ENCODE data around the gene TMEM37. TPM values are rescaled to one million over a fixed set of nuclear protein-coding genes. Genes with fewer than 3 reads are reported as not detected.

The TMEM37 gene
- total RNA-seq, 1 donor from 2014 or later = 2.1 TPM

GRCh38 chr2:119483896-119484718, 52.5 kb downstream of the TMEM37 start:
- peaks cover 72 to 76% (median 73%) of the 10 kb centered on the region in 3 donors for H3K4me1 ChIP-seq (ENCODE audit: control insufficient read depth in 3 of 3, insufficient read depth in 3 of 3, low read length in 3 of 3)
- peak overlapping the region; percentile 82 for H3K27ac ChIP-seq (ENCODE audit: low read depth, low read length)
- no peaks in the 10 kb centered on the region for H3K36me3 ChIP-seq (ENCODE audit: control insufficient read depth in 3 of 3, insufficient read depth in 3 of 3, low read length in 3 of 3)
- H3K9ac ChIP-seq (ENCODE audit: low read depth in 1 of 3, low read length in 3 of 3) = peak overlapping the region in 2 of 3 donors; percentile 32 to 54
- peak overlapping the region in 1 of 3 donors; percentile 13 for H3K4me3 ChIP-seq (ENCODE audit: low read length in 3 of 3)
- no peaks in the 10 kb centered on the region for H3K9me3 ChIP-seq (ENCODE audit: control insufficient read depth in 3 of 3, low read length in 3 of 3)
- H3K27me3 ChIP-seq (ENCODE audit: control insufficient read depth in 3 of 3, insufficient read depth in 3 of 3, low read length in 3 of 3) = no peaks in the 10 kb centered on the region

- no peaks in the 10 kb centered on the region for H3K9me3 ChIP-seq (ENCODE audit: control insufficient read depth in 3 of 3, low read length in 3 of 3)
- no peaks in the 10 kb centered on the region for H3K36me3 ChIP-seq (ENCODE audit: control insufficient read depth in 3 of 3, insufficient read depth in 3 of 3, low read length in 3 of 3)
- H3K9ac ChIP-seq (ENCODE audit: low read depth in 1 of 3, low read length in 3 of 3) = peak overlapping the region; percentile 50 to 70 (median 65)
- no peaks in the 10 kb centered on the region for H3K27me3 ChIP-seq (ENCODE audit: control insufficient read depth in 3 of 3, insufficient read depth in 3 of 3, low read length in 3 of 3)
- H3K4me1 ChIP-seq (ENCODE audit: control insufficient read depth in 3 of 3, insufficient read depth in 3 of 3, low read length in 3 of 3) = peaks cover 72 to 80% (median 80%) of the 10 kb centered on the region in 3 donors
- H3K4me3 ChIP-seq (ENCODE audit: low read length in 3 of 3) = peak overlapping the region in 2 of 3 donors; percentile 27 to 49
- peak overlapping the region; percentile 82 for H3K27ac ChIP-seq (ENCODE audit: low read depth, low read length)
Observed at GRCh38 chr2:119484834-119485233, 53.2 kb downstream of the TMEM37 start.

- Histone ChIP-seq H3K4me1 (ENCODE audit: control insufficient read depth in 3 of 3, insufficient read depth in 3 of 3, low read length in 3 of 3) (peaks cover 72 to 83% (median 81%) of the 10 kb centered on the region in 3 donors), H3K27me3 (ENCODE audit: control insufficient read depth in 3 of 3, insufficient read depth in 3 of 3, low read length in 3 of 3) (no peaks in the 10 kb centered on the region), H3K27ac (ENCODE audit: low read depth, low read length) (peak overlapping the region; percentile 82), H3K9me3 (ENCODE audit: control insufficient read depth in 3 of 3, low read length in 3 of 3) (no peaks in the 10 kb centered on the region), H3K36me3 (ENCODE audit: control insufficient read depth in 3 of 3, insufficient read depth in 3 of 3, low read length in 3 of 3) (no peaks in the 10 kb centered on the region), H3K9ac (ENCODE audit: low read depth in 1 of 3, low read length in 3 of 3) (peak overlapping the region; percentile 50 to 70 (median 65)), H3K4me3 (ENCODE audit: low read length in 3 of 3) (peak overlapping the region in 2 of 3 donors; percentile 35 to 49)
Observed at GRCh38 chr2:119485336-119486110, 53.9 kb downstream of the TMEM37 start.

- H3K4me1 ChIP-seq (ENCODE audit: control insufficient read depth in 3 of 3, insufficient read depth in 3 of 3, low read length in 3 of 3) = peaks cover 69 to 84% (median 83%) of the 10 kb centered on the region in 3 donors
- H3K27ac ChIP-seq (ENCODE audit: low read depth, low read length) = peak overlapping the region; percentile 82
- no peaks in the 10 kb centered on the region for H3K27me3 ChIP-seq (ENCODE audit: control insufficient read depth in 3 of 3, insufficient read depth in 3 of 3, low read length in 3 of 3)
- no peaks in the 10 kb centered on the region for H3K36me3 ChIP-seq (ENCODE audit: control insufficient read depth in 3 of 3, insufficient read depth in 3 of 3, low read length in 3 of 3)
- no peak overlapping the region for H3K4me3 ChIP-seq (ENCODE audit: low read length in 3 of 3)
- peak overlapping the region in 1 of 3 donors; percentile 34 for H3K9ac ChIP-seq (ENCODE audit: low read depth in 1 of 3, low read length in 3 of 3)
- H3K9me3 ChIP-seq (ENCODE audit: control insufficient read depth in 3 of 3, low read length in 3 of 3) = no peaks in the 10 kb centered on the region
Observed at GRCh38 chr2:119486196-119486827, 54.7 kb downstream of the TMEM37 start.

GRCh38 chr2:119486886-119487285, 55.2 kb downstream of the TMEM37 start:
- Histone ChIP-seq H3K9me3 (ENCODE audit: control insufficient read depth in 3 of 3, low read length in 3 of 3) (no peaks in the 10 kb centered on the region), H3K27me3 (ENCODE audit: control insufficient read depth in 3 of 3, insufficient read depth in 3 of 3, low read length in 3 of 3) (no peaks in the 10 kb centered on the region), H3K27ac (ENCODE audit: low read depth, low read length) (no peak overlapping the region), H3K36me3 (ENCODE audit: control insufficient read depth in 3 of 3, insufficient read depth in 3 of 3, low read length in 3 of 3) (no peaks in the 10 kb centered on the region), H3K4me1 (ENCODE audit: control insufficient read depth in 3 of 3, insufficient read depth in 3 of 3, low read length in 3 of 3) (peaks cover 63 to 81% (median 81%) of the 10 kb centered on the region in 3 donors), H3K9ac (ENCODE audit: low read depth in 1 of 3, low read length in 3 of 3) (peak overlapping the region in 1 of 3 donors; percentile 34), H3K4me3 (ENCODE audit: low read length in 3 of 3) (no peak overlapping the region)

- Histone ChIP-seq H3K27me3 (ENCODE audit: control insufficient read depth in 3 of 3, insufficient read depth in 3 of 3, low read length in 3 of 3) (no peaks in the 10 kb centered on the region), H3K36me3 (ENCODE audit: control insufficient read depth in 3 of 3, insufficient read depth in 3 of 3, low read length in 3 of 3) (no peaks in the 10 kb centered on the region), H3K4me3 (ENCODE audit: low read length in 3 of 3) (no peak overlapping the region), H3K27ac (ENCODE audit: low read depth, low read length) (no peak overlapping the region), H3K9ac (ENCODE audit: low read depth in 1 of 3, low read length in 3 of 3) (peak overlapping the region in 1 of 3 donors; percentile 40), H3K9me3 (ENCODE audit: control insufficient read depth in 3 of 3, low read length in 3 of 3) (no peaks in the 10 kb centered on the region), H3K4me1 (ENCODE audit: control insufficient read depth in 3 of 3, insufficient read depth in 3 of 3, low read length in 3 of 3) (peaks cover 56 to 78% (median 77%) of the 10 kb centered on the region in 3 donors)
Observed at GRCh38 chr2:119487434-119488244, 56.0 kb downstream of the TMEM37 start.

Other genes starting within 250 kb of the TMEM37 start
- 8.9 TPM for gene STEAP3, start 208.0 kb upstream of the TMEM37 start, total RNA-seq
- 10.4 TPM for gene C2orf76, start 65.0 kb upstream of the TMEM37 start, total RNA-seq
- gene DBI, start 64.9 kb upstream of the TMEM37 start, total RNA-seq = 76.7 TPM
- not detected for gene SCTR, start 92.6 kb downstream of the TMEM37 start, total RNA-seq
- gene CFAP221, start 112.6 kb downstream of the TMEM37 start, total RNA-seq = 1.0 TPM
- gene TMEM177, start 247.3 kb downstream of the TMEM37 start, total RNA-seq = 9.9 TPM